Progenitor cell of endocrine pancreas (in vitro differentiated cells): Measurements from ENCODE around the gene FOSB. TPM values are rescaled to one million over a fixed set of nuclear protein-coding genes. Genes with fewer than 3 reads are reported as not detected.

Source experiments
- DNase-seq: peaks from one replicate; pipeline ENCODE4 v3.0.0; 2021; ENCODE audit warnings: low spot score; ENCODE audit not compliant: unreplicated experiment
- H3K27ac Mint-ChIP-seq: 2 replicates; pipeline ENCODE4 v1.8.0; 2021; ENCODE audit warnings: mild to moderate bottlenecking, moderate library complexity, mixed read lengths
- H3K27me3 Mint-ChIP-seq: 2 replicates; pipeline ENCODE4 v1.8.0; 2021; ENCODE audit warnings: mixed read lengths
- H3K36me3 Mint-ChIP-seq: 2 replicates; pipeline ENCODE4 v1.8.0; 2022; ENCODE audit warnings: mixed read lengths; ENCODE audit not compliant: insufficient read depth
- H3K4me1 Mint-ChIP-seq: 2 replicates; pipeline ENCODE4 v1.8.0; 2021; ENCODE audit warnings: low read depth, mixed read lengths
- H3K4me3 Mint-ChIP-seq: 2 replicates; pipeline ENCODE4 v1.8.0; 2021; ENCODE audit warnings: low read depth, mild to moderate bottlenecking, moderate library complexity, mixed read lengths
- H3K9me3 Mint-ChIP-seq: 2 replicates; pipeline ENCODE4 v1.8.0; 2021; ENCODE audit warnings: low read depth, mixed read lengths
- total RNA-seq: library from RNA; stranded (reverse); gene quantifications from 2 replicates; pipeline ENCODE4 v1.2.1, GENCODE V29; 2021
- TF ChIP-seq, protein P1 (sequence below): fragments of 200-600 bp; sonication (generic); IDR thresholded peaks from one replicate; pipeline ENCODE4 v1.5.0; 2021; ENCODE audit warnings: antibody characterized with exemption, mild to moderate bottlenecking; ENCODE audit not compliant: unreplicated experiment

Gene FOSB
- total RNA-seq, 1 donor from 2014 or later: 7.3 TPM

DNA sequence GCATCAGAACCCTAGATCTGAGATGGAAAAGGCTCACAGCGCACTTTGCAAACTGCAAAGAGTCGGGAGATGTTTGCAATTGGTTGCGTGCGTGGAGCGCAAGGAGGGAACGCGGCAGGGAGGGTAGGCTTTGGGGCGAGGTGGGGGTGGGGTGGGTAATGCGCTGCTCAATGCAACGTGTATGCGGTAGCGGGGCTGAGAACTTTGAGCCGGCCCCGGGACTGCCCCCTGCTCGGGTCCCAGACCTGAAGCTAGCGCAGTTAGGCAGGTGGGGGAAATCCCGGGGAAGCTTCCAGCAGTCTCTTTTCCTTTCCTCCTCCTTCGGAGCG, 971 bp downstream of the FOSB start:
- DNase-seq: no peak
- Mint-ChIP-seq H3K4me3 (peak overlapping the region; percentile 84), H3K4me1 (peaks cover 19% of the 10 kb centered on the region), H3K9me3 (no peaks in the 10 kb centered on the region), H3K36me3 (no peaks in the 10 kb centered on the region), H3K27ac (peak overlapping the region; percentile 97), H3K27me3 (peaks cover 18% of the 10 kb centered on the region)
- TF ChIP-seq, protein P1, sequence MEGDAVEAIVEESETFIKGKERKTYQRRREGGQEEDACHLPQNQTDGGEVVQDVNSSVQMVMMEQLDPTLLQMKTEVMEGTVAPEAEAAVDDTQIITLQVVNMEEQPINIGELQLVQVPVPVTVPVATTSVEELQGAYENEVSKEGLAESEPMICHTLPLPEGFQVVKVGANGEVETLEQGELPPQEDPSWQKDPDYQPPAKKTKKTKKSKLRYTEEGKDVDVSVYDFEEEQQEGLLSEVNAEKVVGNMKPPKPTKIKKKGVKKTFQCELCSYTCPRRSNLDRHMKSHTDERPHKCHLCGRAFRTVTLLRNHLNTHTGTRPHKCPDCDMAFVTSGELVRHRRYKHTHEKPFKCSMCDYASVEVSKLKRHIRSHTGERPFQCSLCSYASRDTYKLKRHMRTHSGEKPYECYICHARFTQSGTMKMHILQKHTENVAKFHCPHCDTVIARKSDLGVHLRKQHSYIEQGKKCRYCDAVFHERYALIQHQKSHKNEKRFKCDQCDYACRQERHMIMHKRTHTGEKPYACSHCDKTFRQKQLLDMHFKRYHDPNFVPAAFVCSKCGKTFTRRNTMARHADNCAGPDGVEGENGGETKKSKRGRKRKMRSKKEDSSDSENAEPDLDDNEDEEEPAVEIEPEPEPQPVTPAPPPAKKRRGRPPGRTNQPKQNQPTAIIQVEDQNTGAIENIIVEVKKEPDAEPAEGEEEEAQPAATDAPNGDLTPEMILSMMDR: no peak

DNA sequence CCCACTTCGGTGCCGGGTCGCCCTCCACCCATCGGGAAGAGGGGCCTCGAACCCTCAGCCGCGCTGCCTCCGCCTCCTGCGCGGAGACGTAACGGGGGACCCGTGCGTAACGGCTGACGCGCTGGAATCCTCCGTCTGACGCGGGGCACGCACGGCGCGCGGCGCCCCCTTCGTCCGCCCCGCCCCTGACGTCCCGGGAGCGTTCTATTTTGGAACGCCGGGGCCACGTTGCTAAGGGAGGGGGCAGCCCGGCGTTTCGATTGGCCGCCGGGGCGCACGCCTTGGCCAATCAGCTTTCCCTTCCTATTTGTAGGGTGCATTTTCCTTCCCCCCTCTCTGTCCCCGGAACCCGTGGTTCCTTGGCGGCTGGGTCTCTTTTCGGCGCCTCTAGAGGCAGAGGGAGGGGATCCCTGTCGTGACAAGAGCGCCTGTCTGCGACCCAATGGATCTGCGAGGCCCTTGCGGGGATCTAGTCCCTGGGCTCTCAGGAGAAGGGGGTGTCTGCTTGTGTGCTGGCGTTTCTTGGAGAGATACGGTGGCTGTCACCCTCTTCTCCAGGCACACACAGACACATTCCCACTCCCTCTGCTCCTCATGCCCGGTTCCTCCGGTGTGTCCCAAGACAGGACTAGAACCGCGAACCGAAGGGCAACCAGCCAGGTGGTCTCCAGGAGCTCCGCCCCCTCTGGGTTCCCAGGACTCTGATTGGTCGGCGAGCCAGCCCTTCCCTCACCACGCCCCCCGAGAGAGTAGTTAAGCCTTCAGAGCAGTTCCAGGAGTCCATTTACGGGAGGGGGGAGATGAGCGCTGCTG, 1.5 kb downstream of the FOSB start:
- Mint-ChIP-seq H3K4me3 (peak overlapping the region; percentile 84), H3K9me3 (no peaks in the 10 kb centered on the region), H3K4me1 (peaks cover 19% of the 10 kb centered on the region), H3K27ac (peak overlapping the region; percentile 97), H3K36me3 (no peaks in the 10 kb centered on the region), H3K27me3 (peaks cover 23% of the 10 kb centered on the region)
- DNase-seq: peak; percentile 83
- TF ChIP-seq, protein P1: no peak

DNA sequence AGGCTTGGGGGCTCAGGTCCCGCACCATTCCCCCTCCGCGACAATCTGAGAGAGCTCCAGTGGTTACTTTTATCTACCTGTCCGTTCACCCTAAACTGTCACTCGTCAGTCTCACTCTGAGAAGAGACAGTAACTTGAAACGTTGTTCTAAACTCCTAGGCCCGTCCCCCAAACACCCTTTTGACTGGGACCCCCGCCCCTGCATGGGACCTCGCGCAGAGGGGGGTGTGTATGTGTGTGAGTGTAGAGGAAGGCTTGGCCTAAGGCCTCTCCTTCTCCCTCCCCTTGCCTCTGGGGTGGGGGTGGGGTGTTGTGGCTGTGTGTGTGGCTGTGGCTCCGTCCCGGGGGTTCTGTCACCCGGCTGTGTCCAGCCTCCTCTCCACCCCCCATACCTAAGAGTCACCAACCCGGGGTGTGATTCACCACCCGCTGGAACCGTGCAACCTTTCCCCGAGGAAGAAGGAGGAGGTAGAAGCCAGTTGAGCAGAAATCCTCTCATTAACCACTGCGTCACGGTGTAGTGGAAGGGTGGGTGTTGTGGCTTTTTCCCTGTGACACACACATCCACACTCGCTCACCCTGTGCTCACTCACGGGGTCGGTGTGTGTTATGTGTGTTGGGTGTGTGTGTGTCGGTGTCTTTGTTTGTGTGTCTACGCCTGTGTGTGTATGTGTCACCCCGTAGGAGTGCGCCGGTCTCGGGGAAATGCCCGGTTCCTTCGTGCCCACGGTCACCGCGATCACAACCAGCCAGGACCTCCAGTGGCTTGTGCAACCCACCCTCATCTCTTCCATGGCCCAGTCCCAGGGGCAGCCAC, 2.4 kb downstream of the FOSB start:
- Mint-ChIP-seq H3K27me3 (peaks cover 30% of the 10 kb centered on the region), H3K27ac (peak overlapping the region; percentile 97), H3K4me1 (peaks cover 19% of the 10 kb centered on the region), H3K9me3 (no peaks in the 10 kb centered on the region), H3K36me3 (no peaks in the 10 kb centered on the region), H3K4me3 (peak overlapping the region; percentile 84)
- no peak for DNase-seq
- TF ChIP-seq, protein P1: no peak

DNA sequence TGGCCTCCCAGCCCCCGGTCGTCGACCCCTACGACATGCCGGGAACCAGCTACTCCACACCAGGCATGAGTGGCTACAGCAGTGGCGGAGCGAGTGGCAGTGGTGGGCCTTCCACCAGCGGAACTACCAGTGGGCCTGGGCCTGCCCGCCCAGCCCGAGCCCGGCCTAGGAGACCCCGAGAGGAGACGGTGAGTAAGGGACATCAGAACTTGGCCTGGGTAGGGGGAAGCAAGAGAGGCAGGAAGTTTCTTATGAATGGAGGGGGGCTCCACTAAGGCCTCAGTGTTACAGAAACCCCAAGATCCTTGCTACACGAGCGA, 2.9 kb downstream of the FOSB start:
- Mint-ChIP-seq H3K27me3 (peaks cover 31% of the 10 kb centered on the region), H3K9me3 (no peaks in the 10 kb centered on the region), H3K4me1 (peaks cover 19% of the 10 kb centered on the region), H3K27ac (no peak overlapping the region), H3K36me3 (no peaks in the 10 kb centered on the region), H3K4me3 (no peak overlapping the region)
- DNase-seq: no peak
- TF ChIP-seq, protein P1: no peak

DNA sequence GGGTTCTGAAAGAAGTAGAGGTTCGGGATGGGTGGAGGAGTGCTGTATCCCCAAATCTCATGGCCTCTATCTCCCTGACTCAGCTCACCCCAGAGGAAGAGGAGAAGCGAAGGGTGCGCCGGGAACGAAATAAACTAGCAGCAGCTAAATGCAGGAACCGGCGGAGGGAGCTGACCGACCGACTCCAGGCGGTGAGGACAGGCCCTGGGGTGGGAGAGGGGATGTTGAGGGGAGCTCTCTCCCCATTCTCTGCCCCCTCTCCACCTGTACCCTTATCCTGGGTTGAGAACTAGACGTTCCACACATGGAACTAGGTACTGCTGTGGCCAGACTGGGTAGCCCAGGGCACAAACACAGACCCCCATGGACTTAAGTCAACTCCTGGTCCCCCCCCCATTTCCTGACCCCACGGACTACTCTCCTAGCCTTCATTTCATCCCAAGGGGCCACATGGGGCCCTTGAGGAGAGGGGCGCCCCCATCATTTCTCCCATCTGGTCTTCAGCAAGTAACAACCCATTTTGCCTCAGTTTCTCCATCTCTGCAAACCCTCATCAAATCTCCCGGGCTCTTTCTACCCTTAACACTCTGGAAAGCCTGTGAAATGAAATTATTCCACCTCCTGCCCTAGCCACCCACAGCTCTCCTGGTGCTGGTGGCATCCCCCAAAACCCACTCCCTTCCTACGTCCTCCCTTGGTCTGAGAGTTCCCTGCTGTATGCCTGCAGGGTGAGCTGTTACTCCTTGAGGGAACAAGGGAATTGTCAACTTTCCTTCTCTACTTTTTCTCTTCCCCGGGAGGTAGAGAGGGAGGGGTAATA, 3.5 kb downstream of the FOSB start:
- peaks cover 19% of the 10 kb centered on the region for H3K4me1 Mint-ChIP-seq
- H3K9me3 Mint-ChIP-seq: no peaks in the 10 kb centered on the region
- DNase-seq: no peak
- TF ChIP-seq, protein P1: no peak
- no peak overlapping the region for H3K27ac Mint-ChIP-seq
- H3K4me3 Mint-ChIP-seq: no peak overlapping the region
- H3K36me3 Mint-ChIP-seq: no peaks in the 10 kb centered on the region
- H3K27me3 Mint-ChIP-seq: peaks cover 31% of the 10 kb centered on the region
